GM12878 (cell line): ENCODE measurements around the gene SLC5A2. TPM values are rescaled to one million over a fixed set of nuclear protein-coding genes. Genes with fewer than 3 reads are reported as not detected.

ENCODE experiments used
- CEBPB ChIP-seq, 2 experiments: fragments of 150-350 bp in 1 of 2; IDR thresholded peaks; 2 replicates each; pipeline ENCODE4 v1.6.1; 2012 to 2014; ENCODE audit warnings: low read depth in 2 of 2, low read length in 2 of 2, borderline replicate concordance in 1 of 2, inconsistent platforms in 1 of 2
- CREB1 ChIP-seq: IDR thresholded peaks from 2 replicates; pipeline ENCODE4 v1.6.1; 2012; ENCODE audit warnings: low read depth, mild to moderate bottlenecking, inconsistent platforms
- MEF2A ChIP-seq: IDR thresholded peaks from 2 replicates; pipeline ENCODE4 v1.6.1; 2011; ENCODE audit warnings: low read depth, mild to moderate bottlenecking, low read length, moderate library complexity; ENCODE audit not compliant: insufficient read depth
- MYC ChIP-seq: IDR thresholded peaks from 2 replicates; pipeline ENCODE4 v1.6.1; 2011; ENCODE audit warnings: mild to moderate bottlenecking, low read length, moderate library complexity, inconsistent platforms; ENCODE audit not compliant: insufficient read depth, insufficient replicate concordance, insufficient read length, severe bottlenecking
- NFXL1 ChIP-seq: fragments of 450-650 bp; IDR thresholded peaks from 2 replicates; pipeline ENCODE4 v1.6.1; 2017; ENCODE audit warnings: antibody characterized with exemption, mild to moderate bottlenecking, borderline replicate concordance
- NFYB ChIP-seq: IDR thresholded peaks from 2 replicates; pipeline ENCODE4 v1.6.1; 2011; ENCODE audit warnings: low read depth, mild to moderate bottlenecking, low read length, improper control_type of control experiment, moderate library complexity; ENCODE audit not compliant: insufficient read depth
- PAX8 ChIP-seq: fragments of 450-650 bp; IDR thresholded peaks from 2 replicates; pipeline ENCODE4 v1.6.1; 2017; ENCODE audit warnings: mild to moderate bottlenecking, moderate library complexity
- RAD21 ChIP-seq: IDR thresholded peaks from 2 replicates; pipeline ENCODE4 v1.6.1; 2011; ENCODE audit warnings: mild to moderate bottlenecking, low read depth, low read length, moderate library complexity; ENCODE audit not compliant: insufficient read depth
- SPI1 ChIP-seq: IDR thresholded peaks from 2 replicates; pipeline ENCODE4 v1.6.1; 2011; ENCODE audit warnings: low read depth, mild to moderate bottlenecking, low read length, moderate library complexity, borderline replicate concordance; ENCODE audit not compliant: insufficient read depth
- TCF12 ChIP-seq: IDR thresholded peaks from 2 replicates; pipeline ENCODE4 v1.6.1; 2011; ENCODE audit warnings: low read depth, mild to moderate bottlenecking, low read length
- polyA plus RNA-seq, 11 experiments: library from polyadenylated mRNA; depleted of rRNA in 4 of 11; unstranded in 6 of 11; stranded (reverse) in 5 of 11; fragments of >200 nt; fragmentation: Nextera tagmentation in 4 of 11; fragmentation: Illumina TruSeq in 1 of 11; extraction: Ambion mirVana in 4 of 11; extraction: Trizol in 1 of 11; gene quantifications; 1 replicate in 1 of 11; 2 replicates in 10 of 11; pipeline versions ENCODE4 v1.2.1 to v1.2.3, GENCODE V29; 2011 to 2016; ENCODE audit warnings: inconsistent platforms in 2 of 11, missing spikeins in 2 of 11, low read depth in 1 of 11
- total RNA-seq, 4 experiments: library from RNA; depleted of rRNA in 3 of 4; stranded (reverse); fragments of >200 nt in 3 of 4; fragmentation: Illumina TruSeq in 1 of 4; extraction: Trizol in 1 of 4; gene quantifications; 2 replicates each; pipeline versions ENCODE4 v1.2.1 to v1.2.3, GENCODE V29; 2013 to 2021
- TF ChIP-seq, protein P1 (sequence below): fragments of 450-650 bp; IDR thresholded peaks from 2 replicates; pipeline ENCODE4 v1.6.1; 2017; ENCODE audit warnings: mild to moderate bottlenecking, low read depth, inconsistent platforms; ENCODE audit not compliant: poor library complexity, severe bottlenecking
- TF ChIP-seq, protein P2 (sequence below): fragments of 450-650 bp; IDR thresholded peaks from 2 replicates; pipeline ENCODE4 v1.6.1; 2014; ENCODE audit warnings: mild to moderate bottlenecking
- TF ChIP-seq, protein P3 (sequence below): IDR thresholded peaks from 2 replicates; pipeline ENCODE4 v1.6.1; 2012; ENCODE audit warnings: low read length, inconsistent platforms
- TF ChIP-seq, protein P4 (sequence below): IDR thresholded peaks from 2 replicates; pipeline ENCODE4 v1.6.1; 2012; ENCODE audit warnings: low read depth, low read length, improper control_type of control experiment
- TF ChIP-seq, protein P5 (sequence below): IDR thresholded peaks from 2 replicates; pipeline ENCODE4 v1.6.1; 2011; ENCODE audit warnings: low read depth, low read length, improper control_type of control experiment, borderline replicate concordance
- TF ChIP-seq, protein P6 (sequence below): fragments of 150-350 bp; IDR thresholded peaks from 2 replicates; pipeline ENCODE4 v1.6.1; 2016; ENCODE audit warnings: low read depth, low read length
- TF ChIP-seq, protein P7 (sequence below): fragments of 450-650 bp; IDR thresholded peaks from 2 replicates; pipeline ENCODE4 v1.6.1; 2016; ENCODE audit warnings: mild to moderate bottlenecking

SLC5A2 gene
- total and polyA plus RNA-seq, 10 of the 15 experiments (the other 5 are each of a cell fraction or from before 2014, with no cell fraction given) = 3.6 to 4.8 (median 4.4) TPM; not detected in 6

DNA sequence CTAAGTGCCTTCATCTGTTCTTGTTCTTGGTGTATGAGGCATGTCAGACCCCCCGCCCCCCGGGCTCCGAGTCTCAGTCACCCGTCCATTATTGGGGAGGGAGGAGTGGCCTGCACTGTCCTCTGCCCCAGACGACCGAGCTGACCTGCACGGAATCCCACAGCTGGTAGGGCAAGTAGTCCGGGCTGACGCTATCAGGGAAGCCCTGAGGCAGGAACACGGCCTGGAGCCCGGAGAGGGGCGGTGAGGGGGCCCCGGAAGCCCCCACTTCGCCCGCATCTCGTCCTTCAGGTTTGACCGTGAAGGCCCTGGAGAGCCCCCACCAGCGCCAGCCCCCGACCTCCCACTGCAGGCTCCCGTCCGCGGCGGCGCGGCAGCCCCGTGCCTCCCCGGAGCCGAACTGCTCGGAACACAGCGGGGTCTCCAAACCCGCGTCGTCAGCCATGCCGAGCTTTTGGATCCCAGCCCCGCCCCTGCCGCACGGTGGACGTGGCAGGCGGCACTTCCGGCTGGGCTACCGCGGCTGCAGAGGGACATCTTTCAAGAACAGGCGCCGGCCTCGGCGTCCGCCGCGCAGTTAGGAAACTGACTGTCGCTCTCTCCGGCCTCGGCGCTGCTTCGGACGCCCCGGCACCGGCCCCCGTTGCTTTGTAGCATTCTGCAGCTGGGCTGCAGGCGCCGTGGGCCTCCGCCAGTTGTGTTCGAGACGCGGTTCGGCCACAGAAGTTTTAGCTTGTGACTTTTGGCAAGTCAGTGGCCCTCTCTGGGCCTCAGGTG is 25.2 kb downstream of the SLC5A2 start, which contains the start of gene RUSF1 (continued):
- TF ChIP-seq, protein P1, sequence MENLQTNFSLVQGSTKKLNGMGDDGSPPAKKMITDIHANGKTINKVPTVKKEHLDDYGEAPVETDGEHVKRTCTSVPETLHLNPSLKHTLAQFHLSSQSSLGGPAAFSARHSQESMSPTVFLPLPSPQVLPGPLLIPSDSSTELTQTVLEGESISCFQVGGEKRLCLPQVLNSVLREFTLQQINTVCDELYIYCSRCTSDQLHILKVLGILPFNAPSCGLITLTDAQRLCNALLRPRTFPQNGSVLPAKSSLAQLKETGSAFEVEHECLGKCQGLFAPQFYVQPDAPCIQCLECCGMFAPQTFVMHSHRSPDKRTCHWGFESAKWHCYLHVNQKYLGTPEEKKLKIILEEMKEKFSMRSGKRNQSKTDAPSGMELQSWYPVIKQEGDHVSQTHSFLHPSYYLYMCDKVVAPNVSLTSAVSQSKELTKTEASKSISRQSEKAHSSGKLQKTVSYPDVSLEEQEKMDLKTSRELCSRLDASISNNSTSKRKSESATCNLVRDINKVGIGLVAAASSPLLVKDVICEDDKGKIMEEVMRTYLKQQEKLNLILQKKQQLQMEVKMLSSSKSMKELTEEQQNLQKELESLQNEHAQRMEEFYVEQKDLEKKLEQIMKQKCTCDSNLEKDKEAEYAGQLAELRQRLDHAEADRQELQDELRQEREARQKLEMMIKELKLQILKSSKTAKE = no peak
- TF ChIP-seq, protein P2, sequence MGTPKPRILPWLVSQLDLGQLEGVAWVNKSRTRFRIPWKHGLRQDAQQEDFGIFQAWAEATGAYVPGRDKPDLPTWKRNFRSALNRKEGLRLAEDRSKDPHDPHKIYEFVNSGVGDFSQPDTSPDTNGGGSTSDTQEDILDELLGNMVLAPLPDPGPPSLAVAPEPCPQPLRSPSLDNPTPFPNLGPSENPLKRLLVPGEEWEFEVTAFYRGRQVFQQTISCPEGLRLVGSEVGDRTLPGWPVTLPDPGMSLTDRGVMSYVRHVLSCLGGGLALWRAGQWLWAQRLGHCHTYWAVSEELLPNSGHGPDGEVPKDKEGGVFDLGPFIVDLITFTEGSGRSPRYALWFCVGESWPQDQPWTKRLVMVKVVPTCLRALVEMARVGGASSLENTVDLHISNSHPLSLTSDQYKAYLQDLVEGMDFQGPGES = no peak
- TF ChIP-seq MEF2A (no peak), NFXL1 (no peak), CREB1 (peak; percentile 83), NFYB (no peak), CEBPB (IDR thresholded peaks at IDR 0.05; ENCODE audit: borderline replicate concordance in 1 of 2, low read depth in 2 of 2, low read length in 2 of 2) (no peak), PAX8 (no peak), RAD21 (no peak), TCF12 (no peak), SPI1 (no peak), MYC (no peak)
- TF ChIP-seq, protein P3, sequence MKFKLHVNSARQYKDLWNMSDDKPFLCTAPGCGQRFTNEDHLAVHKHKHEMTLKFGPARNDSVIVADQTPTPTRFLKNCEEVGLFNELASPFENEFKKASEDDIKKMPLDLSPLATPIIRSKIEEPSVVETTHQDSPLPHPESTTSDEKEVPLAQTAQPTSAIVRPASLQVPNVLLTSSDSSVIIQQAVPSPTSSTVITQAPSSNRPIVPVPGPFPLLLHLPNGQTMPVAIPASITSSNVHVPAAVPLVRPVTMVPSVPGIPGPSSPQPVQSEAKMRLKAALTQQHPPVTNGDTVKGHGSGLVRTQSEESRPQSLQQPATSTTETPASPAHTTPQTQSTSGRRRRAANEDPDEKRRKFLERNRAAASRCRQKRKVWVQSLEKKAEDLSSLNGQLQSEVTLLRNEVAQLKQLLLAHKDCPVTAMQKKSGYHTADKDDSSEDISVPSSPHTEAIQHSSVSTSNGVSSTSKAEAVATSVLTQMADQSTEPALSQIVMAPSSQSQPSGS = peak; percentile 18; the same call in 1 of the 2 replicates
- TF ChIP-seq, protein P4, sequence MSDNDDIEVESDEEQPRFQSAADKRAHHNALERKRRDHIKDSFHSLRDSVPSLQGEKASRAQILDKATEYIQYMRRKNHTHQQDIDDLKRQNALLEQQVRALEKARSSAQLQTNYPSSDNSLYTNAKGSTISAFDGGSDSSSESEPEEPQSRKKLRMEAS = peak; percentile 87
- TF ChIP-seq, protein P5, sequence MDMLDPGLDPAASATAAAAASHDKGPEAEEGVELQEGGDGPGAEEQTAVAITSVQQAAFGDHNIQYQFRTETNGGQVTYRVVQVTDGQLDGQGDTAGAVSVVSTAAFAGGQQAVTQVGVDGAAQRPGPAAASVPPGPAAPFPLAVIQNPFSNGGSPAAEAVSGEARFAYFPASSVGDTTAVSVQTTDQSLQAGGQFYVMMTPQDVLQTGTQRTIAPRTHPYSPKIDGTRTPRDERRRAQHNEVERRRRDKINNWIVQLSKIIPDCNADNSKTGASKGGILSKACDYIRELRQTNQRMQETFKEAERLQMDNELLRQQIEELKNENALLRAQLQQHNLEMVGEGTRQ = no peak
- TF ChIP-seq, protein P6, sequence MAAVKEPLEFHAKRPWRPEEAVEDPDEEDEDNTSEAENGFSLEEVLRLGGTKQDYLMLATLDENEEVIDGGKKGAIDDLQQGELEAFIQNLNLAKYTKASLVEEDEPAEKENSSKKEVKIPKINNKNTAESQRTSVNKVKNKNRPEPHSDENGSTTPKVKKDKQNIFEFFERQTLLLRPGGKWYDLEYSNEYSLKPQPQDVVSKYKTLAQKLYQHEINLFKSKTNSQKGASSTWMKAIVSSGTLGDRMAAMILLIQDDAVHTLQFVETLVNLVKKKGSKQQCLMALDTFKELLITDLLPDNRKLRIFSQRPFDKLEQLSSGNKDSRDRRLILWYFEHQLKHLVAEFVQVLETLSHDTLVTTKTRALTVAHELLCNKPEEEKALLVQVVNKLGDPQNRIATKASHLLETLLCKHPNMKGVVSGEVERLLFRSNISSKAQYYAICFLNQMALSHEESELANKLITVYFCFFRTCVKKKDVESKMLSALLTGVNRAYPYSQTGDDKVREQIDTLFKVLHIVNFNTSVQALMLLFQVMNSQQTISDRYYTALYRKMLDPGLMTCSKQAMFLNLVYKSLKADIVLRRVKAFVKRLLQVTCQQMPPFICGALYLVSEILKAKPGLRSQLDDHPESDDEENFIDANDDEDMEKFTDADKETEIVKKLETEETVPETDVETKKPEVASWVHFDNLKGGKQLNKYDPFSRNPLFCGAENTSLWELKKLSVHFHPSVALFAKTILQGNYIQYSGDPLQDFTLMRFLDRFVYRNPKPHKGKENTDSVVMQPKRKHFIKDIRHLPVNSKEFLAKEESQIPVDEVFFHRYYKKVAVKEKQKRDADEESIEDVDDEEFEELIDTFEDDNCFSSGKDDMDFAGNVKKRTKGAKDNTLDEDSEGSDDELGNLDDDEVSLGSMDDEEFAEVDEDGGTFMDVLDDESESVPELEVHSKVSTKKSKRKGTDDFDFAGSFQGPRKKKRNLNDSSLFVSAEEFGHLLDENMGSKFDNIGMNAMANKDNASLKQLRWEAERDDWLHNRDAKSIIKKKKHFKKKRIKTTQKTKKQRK = no peak
- TF ChIP-seq, protein P7, sequence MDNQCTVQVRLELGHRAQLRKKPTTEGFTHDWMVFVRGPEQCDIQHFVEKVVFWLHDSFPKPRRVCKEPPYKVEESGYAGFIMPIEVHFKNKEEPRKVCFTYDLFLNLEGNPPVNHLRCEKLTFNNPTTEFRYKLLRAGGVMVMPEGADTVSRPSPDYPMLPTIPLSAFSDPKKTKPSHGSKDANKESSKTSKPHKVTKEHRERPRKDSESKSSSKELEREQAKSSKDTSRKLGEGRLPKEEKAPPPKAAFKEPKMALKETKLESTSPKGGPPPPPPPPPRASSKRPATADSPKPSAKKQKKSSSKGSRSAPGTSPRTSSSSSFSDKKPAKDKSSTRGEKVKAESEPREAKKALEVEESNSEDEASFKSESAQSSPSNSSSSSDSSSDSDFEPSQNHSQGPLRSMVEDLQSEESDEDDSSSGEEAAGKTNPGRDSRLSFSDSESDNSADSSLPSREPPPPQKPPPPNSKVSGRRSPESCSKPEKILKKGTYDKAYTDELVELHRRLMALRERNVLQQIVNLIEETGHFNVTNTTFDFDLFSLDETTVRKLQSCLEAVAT = no peak
